Measurements from ENCODE around the gene RER1. TPM values are rescaled to one million over a fixed set of nuclear protein-coding genes. Genes with fewer than 3 reads are reported as not detected.

RER1 gene
- total RNA-seq, 1 experiment from 2014 or later: 79.8 TPM

- no peak for TF ChIP-seq GRHL2 (CRISPR knock-in tag; IDR thresholded peaks at IDR 0.05; ENCODE audit: insufficient replicate concordance, severe bottlenecking)
Measured at GRCh38 chr1:2355373-2356261, 36.0 kb upstream of the RER1 start (continued).

- ATAC-seq (no peak), DNase-seq (ENCODE audit: low spot score) (no peak)
- ChIA-PET POLR2A (no interaction called here), CTCF (no interaction called here)
- no peaks in the 10 kb centered on the region for H3K9me3 Mint-ChIP-seq
- no peak overlapping the region for H3K4me3 Mint-ChIP-seq
- H3K36me3 Mint-ChIP-seq: no peaks in the 10 kb centered on the region
- no peak overlapping the region for H3K27ac Mint-ChIP-seq
- H3K4me1 Mint-ChIP-seq: no peaks in the 10 kb centered on the region
- H3K27me3 Mint-ChIP-seq (ENCODE audit: low read depth): no peaks in the 10 kb centered on the region
- no peak for TF ChIP-seq EMX1 (CRISPR knock-in tag; IDR thresholded peaks at IDR 0.05)
- no peak for TF ChIP-seq KAT7 (CRISPR knock-in tag; IDR thresholded peaks at IDR 0.05; ENCODE audit: borderline replicate concordance)
- TF ChIP-seq ZNF281 (CRISPR knock-in tag; IDR thresholded peaks at IDR 0.05): no peak
- no peak for TF ChIP-seq ZNF317 (CRISPR knock-in tag; IDR thresholded peaks at IDR 0.05; ENCODE audit: borderline replicate concordance, low read depth)
- TF ChIP-seq ATF2 (CRISPR knock-in tag; IDR thresholded peaks at IDR 0.05; ENCODE audit: borderline replicate concordance, low read depth): no peak
- TF ChIP-seq GTF2I (CRISPR knock-in tag; conservative IDR thresholded peaks at IDR 0.05): no peak
- TF ChIP-seq JAZF1 (CRISPR knock-in tag; IDR thresholded peaks at IDR 0.05): no peak
- no peak for TF ChIP-seq ARID4B (CRISPR knock-in tag; IDR thresholded peaks at IDR 0.05; ENCODE audit: borderline replicate concordance)
- no peak for TF ChIP-seq ZBTB43 (CRISPR knock-in tag; IDR thresholded peaks at IDR 0.05)
- no peak for TF ChIP-seq USF2 (CRISPR knock-in tag; IDR thresholded peaks at IDR 0.05)
- no peak for TF ChIP-seq CDX4 (CRISPR knock-in tag; IDR thresholded peaks at IDR 0.05; ENCODE audit: borderline replicate concordance)
Measured at GRCh38 chr1:2356401-2356800, 35.2 kb upstream of the RER1 start.

Data from WTC11 (cell line).